ENCODE results near the gene MICAL3.

- TF ChIP-seq POLR2A (IDR thresholded peaks at IDR 0.05), result no peak
- no peak for TF ChIP-seq CTCF (IDR thresholded peaks at IDR 0.05 in 4 of 5, conservative IDR thresholded peaks at IDR 0.05 in 1 of 5)
Measured at GRCh38 chr22:17902960-17903359, 121.4 kb downstream of the MICAL3 start.
